ENCODE measurements around the gene TMEM225B.
"Not testable (repeated sequence)": the region's sequence is repeated elsewhere in the genome, so short reads cannot be mapped to it uniquely, and the experiment has no call there.

TMEM225B gene

GRCh38 chr7:99579956-99580777, 17.9 kb upstream of the TMEM225B start:
- DNase-seq, result peak in 1 of 3 donors; percentile 42

GRCh38 chr7:99580778-99581332, 17.2 kb upstream of the TMEM225B start:
- not testable (repeated sequence) for DNase-seq

GRCh38 chr7:99588868-99589267, 9.2 kb upstream of the TMEM225B start:
- DNase-seq, result no peak

GRCh38 chr7:99594948-99595745, 2.9 kb upstream of the TMEM225B start:
- peak in 2 of 3 donors; percentile 23 to 33 for DNase-seq

- DNase-seq, result no peak
These were observed 1.6 kb upstream of the TMEM225B start for GRCh38 chr7:99596408-99596955.

- no peak for DNase-seq
These were observed 1.8 kb downstream of the TMEM225B start for GRCh38 chr7:99599836-99600235.

- DNase-seq, result no peak
These were observed 3.7 kb downstream of the TMEM225B start for GRCh38 chr7:99601656-99602310.

GRCh38 chr7:99605527-99605926, 7.5 kb downstream of the TMEM225B start:
- DNase-seq, result no peak

- DNase-seq, result no peak
These were observed 8.5 kb downstream of the TMEM225B start for GRCh38 chr7:99606531-99606930.

GRCh38 chr7:99607548-99607947, 9.5 kb downstream of the TMEM225B start:
- no peak for DNase-seq

GRCh38 chr7:99614495-99614894, 16.4 kb downstream of the TMEM225B start:
- DNase-seq, result no peak

- DNase-seq, result no peak
These were observed 17.9 kb downstream of the TMEM225B start for GRCh38 chr7:99615989-99616358.

GRCh38 chr7:99616359-99617191, 18.5 kb downstream of the TMEM225B start, which contains the start of gene ZSCAN25:
ZSCAN25 (plus strand) TSS chr7:99616946; CDS start chr7:99619607, 2,661 bp downstream.
- DNase-seq, result peak; percentile 89 to 90 (median 89)

- DNase-seq, result no peak
These were observed 19.2 kb downstream of the TMEM225B start for GRCh38 chr7:99617192-99617781.

- DNase-seq, result no peak
These were observed 20.7 kb downstream of the TMEM225B start for GRCh38 chr7:99618726-99619125.

GRCh38 chr7:99619571-99620130, 21.6 kb downstream of the TMEM225B start:
- no peak for DNase-seq

- DNase-seq, result no peak
These were observed 23.2 kb downstream of the TMEM225B start for GRCh38 chr7:99621271-99621670.

- DNase-seq, result no peak
These were observed 24.5 kb downstream of the TMEM225B start for GRCh38 chr7:99622596-99622995.

- no peak for DNase-seq
These were observed 25.1 kb downstream of the TMEM225B start for GRCh38 chr7:99623091-99623693.

GRCh38 chr7:99623702-99624447, 25.8 kb downstream of the TMEM225B start:
- no peak for DNase-seq
